T47D (cell line): Measurements from ENCODE around the gene FSD1L.
"Not testable (repeated sequence)": the region's sequence is repeated elsewhere in the genome, so short reads cannot be mapped to it uniquely, and the experiment has no call there.

Experiments used
- DNase-seq, 2 experiments: peaks; one replicate each; pipeline versions ENCODE4 v3.0.0 to v3.0.0-alpha.2; 2011 to 2012; ENCODE audit warnings: low read depth in 1 of 2, low spot score in 1 of 2
- JUND ChIP-seq: IDR thresholded peaks from 2 replicates; pipeline ENCODE4 v1.6.1; 2012; ENCODE audit warnings: low read depth
- in situ Hi-C: cut with HindIII; loops from 2 replicates; pipeline ENCODE4 v1.10.0; 2016; ENCODE audit warnings: low sequenced_read_pairs, low pct_unique_long_range_greater_than_20kb

Gene FSD1L

DNA sequence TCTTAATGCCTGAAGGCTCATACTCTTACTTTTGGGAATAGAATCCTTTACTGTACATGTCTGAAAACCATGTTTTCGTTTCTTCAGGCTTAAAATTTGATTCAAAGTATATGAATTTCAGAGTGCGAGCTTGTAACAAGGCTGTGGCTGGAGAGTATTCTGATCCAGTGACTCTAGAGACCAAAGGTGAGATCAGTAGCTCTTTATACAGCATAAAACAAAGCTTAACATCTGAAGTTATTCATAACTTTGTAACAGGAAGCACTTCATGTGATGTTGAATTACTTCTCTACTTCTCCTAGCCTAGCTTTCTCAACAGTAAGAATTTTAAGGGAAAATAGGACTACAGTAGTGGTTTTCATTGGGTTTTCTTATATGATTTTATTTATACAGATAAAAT lies 60.7 kb downstream of the FSD1L start:
- in situ Hi-C loops, result no loop called here
- no peak for DNase-seq
- no peak for TF ChIP-seq JUND

DNA sequence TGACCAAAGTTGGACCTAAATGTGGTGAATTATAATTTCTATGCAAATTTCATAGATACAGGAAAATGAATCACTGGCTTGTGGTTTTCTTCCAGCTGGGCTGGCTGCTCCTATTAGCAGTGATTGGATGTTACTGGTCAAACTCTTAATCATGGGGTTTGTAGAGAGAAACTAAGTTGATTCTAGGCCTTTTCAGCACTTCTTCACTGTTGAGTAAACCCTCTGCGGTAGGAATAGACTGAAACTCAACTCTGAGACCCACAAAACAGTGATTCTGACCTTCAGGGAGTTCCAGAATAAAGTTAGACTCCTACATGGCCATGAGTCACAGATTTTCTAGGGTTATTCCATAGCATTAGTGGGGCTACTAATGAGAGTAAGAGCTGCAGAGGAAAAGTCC lies 62.2 kb downstream of the FSD1L start:
- in situ Hi-C loops, result no loop called here
- DNase-seq, result no peak
- TF ChIP-seq JUND, result no peak

DNA sequence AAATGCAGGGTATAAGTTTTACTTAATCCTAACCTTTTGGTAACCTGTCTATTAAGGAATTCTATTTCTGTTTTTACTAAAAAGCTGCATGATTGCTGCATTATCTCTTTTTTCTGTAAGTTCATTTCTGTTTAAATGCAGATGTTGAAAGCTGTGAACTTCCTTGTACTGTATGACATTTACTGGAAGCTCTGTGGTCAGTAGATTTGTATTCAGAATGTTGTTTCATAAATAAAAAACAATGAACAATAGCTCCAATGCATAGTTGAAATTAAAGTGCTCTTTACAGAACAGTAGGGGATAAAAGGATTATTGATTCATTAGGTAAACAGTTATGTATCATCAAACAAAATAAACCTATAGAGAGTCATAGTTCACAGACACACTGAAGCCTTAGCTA lies 63.6 kb downstream of the FSD1L start:
- no peak for DNase-seq
- TF ChIP-seq JUND, result no peak
- in situ Hi-C loops, result no loop called here

- TF ChIP-seq JUND, result no peak
- in situ Hi-C loops, result no loop called here
- no peak for DNase-seq
These were observed 68.1 kb downstream of the FSD1L start for GRCh38 chr9:105515811-105516413.

DNA sequence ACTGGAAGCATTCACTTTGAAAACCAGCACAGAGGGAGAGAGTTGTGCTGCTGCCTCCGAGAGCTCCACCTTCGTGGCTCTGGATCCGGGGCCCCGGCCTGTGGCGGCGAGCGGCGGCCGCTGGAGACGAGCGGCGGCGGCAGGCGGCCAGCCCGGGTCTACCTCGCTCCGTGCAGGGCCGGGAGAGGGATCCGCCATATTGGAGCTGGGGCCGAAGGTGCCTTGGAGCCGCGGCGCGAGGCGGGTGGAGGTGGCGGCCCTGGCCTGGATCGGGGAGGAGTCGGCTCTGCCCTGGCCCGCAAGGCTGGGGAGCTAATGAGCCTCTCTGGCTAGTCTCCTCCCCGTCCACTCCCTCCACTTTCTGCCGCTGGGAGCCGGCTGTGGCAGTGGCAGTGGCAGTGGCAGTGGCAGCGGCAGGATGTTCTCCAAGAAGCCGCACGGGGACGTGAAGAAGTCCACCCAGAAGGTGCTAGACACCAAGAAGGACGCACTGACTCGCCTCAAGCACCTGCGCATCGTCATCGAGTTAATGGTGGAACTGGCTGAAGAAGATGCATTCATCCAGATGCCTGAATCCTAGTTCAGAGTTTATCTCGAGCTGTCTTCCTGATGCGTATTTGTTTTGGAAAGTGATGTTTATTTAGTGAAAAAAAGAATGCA lies 72.0 kb downstream of the FSD1L start:
- in situ Hi-C loops, result not testable (repeated sequence)
- peak in 1 of 2 experiments; percentile 23 for DNase-seq

GRCh38 chr9:105520992-105521391 lies 73.2 kb downstream of the FSD1L start:
- DNase-seq, in situ Hi-C loops: not testable (repeated sequence)

DNA sequence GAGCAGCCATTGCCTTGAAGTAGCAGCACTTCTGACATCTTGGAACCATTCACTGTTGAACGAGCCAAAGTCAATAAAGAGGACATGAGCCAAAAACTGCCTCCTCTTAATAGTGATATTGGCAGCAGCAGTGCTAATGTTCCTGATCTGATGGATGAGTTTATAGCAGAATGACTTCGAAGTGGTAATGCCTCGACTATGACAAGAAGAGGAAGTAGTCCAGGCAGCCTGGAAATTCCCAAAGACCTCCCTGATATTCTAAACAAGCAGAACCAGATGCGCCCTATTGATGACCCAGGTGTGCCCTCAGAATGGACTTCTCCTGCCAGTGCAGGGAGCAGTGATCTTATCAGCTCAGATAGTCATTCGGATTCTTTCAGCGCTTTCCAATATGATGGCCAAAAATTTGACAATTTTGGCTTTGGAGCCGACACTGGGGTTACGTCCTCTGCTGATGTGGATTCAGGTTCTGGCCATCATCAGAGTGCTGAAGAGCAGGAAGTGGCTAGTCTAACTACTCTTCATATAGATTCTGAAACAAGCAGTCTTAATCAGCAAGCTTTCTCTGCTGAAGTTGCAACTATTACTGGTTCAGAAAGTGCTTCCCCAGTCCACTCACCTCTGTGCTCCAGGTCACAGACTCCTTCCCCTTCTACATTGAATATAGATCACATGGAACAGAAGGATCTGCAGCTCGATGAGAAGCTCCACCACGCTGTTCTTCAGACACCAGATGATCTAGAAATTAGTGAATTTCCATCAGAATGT lies 75.0 kb downstream of the FSD1L start:
- DNase-seq, in situ Hi-C loops: not testable (repeated sequence)

GRCh38 chr9:105531530-105531929 lies 83.7 kb downstream of the FSD1L start:
- TF ChIP-seq JUND, result no peak
- DNase-seq, result no peak
- in situ Hi-C loops, result no loop called here

- no peak for DNase-seq
- in situ Hi-C loops, result no loop called here
- TF ChIP-seq JUND, result no peak
These were observed 88.3 kb downstream of the FSD1L start for GRCh38 chr9:105535920-105536668.

DNA sequence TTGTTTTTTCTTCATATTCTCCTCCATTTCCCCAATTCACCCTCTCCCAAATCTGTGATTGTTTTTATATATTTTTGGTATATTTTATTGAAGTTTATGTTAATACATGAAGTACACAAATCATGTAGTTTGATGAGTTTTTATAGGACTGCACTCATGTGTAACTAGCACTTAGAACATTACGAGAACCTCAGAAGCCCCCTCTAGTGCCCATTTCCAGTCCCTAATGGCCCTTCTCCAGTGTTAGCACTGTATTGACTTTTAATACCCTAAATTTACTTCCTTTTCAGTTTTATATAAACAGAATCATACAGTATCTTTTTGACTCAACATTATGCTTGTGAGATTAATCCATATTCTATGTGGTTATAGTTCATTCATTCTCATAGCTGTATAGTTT lies 91.6 kb downstream of the FSD1L start:
- TF ChIP-seq JUND, result no peak
- in situ Hi-C loops, result no loop called here
- no peak for DNase-seq

GRCh38 chr9:105541838-105542237 lies 94.0 kb downstream of the FSD1L start:
- DNase-seq, result no peak
- in situ Hi-C loops, result no loop called here
- TF ChIP-seq JUND, result no peak

GRCh38 chr9:105554042-105554441 lies 106.2 kb downstream of the FSD1L start:
- DNase-seq, result no peak
- no peak for TF ChIP-seq JUND
- in situ Hi-C loops, result no loop called here
